ENCODE results near the gene AFAP1L2.

The AFAP1L2 gene

DNA sequence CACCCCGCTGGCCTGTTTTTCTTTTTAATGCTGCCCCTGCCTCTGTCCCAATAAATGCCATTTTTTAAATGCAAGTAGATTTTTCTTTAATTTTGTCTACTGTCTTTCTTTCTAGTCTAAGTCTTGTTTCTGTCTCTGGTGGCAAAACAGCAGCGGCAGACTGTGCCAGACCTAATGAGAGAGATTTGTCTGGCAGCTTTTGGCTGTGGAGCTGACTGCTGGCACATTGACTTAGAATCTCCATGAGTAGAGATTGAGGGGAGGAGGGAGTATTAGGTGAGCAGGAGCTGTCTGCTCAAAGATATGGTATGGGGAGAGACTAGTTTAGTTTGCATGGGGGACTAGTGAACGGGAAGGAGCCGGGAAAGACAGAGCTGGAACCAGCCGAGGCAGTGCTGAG is 152.2 kb downstream of the AFAP1L2 start:
- in situ Hi-C loops (cut with MboI; ENCODE audit: low sequenced_read_pairs), result no loop called here

DNA sequence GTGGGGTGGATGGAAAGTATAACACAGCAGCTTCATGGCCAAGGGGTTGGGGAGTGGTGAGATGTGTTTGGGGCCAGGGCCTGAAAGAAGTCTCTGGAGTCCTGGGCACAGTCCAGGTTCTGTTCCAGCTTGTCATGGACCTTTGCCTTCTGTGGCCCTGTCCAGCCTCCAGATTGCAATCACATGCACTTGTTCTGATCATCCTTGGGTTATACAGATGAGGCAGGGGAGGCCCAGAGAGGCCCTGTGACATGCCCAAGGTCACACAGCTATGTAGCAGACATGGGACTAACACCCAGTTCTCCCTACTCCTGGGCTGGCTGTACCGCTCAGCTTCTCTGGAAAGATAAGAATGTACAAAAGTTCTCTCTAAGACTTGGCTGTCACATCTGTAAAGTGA is 153.6 kb downstream of the AFAP1L2 start:
- in situ Hi-C loops (cut with MboI; ENCODE audit: low sequenced_read_pairs), result no loop called here

GRCh38 chr10:114250236-114250635 is 154.1 kb downstream of the AFAP1L2 start:
- in situ Hi-C loops (cut with MboI; ENCODE audit: low sequenced_read_pairs), result no loop called here

DNA sequence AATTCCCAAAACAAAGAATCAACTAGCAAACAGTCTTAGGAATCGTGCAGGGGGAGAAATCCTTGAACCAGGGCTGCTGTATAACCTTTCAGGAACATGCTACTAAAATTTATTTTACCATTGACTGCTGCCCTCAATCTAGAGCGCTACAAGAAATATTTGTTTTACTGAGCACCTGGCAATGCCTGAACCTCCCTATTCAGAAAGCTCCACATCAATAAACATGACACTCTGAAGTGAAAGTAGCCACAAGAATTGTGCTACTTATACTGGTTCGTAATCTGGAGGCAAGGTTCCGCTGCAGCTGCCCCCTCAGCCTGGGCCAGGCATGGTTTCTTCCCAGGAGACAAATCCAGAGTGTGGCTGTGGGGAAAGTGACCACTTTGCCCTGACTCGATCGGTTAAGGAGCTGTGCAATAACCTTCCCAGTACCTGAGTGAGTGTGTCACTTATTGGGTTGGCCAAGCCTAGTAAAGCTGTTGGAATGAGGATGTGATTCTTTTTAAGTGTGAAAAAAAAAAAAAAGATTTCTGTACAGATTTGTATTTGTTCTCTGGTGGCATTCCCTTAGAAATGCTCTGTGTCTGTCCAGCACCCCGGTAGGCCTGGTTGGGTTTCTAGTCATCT is 157.5 kb downstream of the AFAP1L2 start:
- in situ Hi-C loops (cut with MboI; ENCODE audit: low sequenced_read_pairs), result no loop called here

DNA sequence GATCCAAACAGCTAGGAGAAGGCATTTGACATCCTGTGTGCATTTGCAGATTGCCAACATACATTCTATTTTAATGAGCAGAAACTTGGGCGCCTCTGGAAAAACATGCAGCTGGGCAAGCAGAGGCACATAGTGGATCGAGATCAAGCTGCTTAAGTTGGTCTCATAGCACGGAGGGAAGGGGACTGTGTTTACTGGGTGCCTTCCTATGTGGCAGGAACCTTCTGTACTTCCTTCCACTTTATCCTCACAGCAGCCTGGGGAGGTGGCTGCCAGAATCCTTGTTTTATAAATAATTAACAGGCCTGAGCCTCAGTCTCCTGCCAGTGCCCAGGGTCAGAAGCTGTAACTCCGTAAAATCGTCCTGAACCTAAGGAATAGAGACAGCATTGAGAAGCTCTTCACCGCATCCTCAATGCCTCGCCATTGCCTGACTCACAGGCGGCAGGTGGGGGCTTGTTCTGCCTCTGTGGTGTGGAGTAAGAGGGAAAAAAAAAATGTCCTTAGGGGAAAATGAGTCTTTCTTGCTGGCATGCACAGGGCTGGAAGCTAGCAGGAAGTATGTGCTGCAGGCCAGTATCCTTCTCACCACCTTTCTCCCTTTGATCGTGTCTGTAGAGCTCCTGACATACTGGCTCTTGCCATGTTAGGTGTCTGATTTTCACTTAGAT is 159.0 kb downstream of the AFAP1L2 start:
- in situ Hi-C loops (cut with MboI; ENCODE audit: low sequenced_read_pairs), result no loop called here

Data from HL-60/S4 treated with phorbol 12-myristate 13-acetate at 8.2 ng/mL for 4 days and 3 days (cell line).